ENCODE measurements around the gene RYR2. TPM values are rescaled to one million over a fixed set of nuclear protein-coding genes. Genes with fewer than 3 reads are reported as not detected.

The RYR2 gene
- total and polyA plus RNA-seq, 12 donors: 43.1 to 1,252 (median 872) TPM

DNA sequence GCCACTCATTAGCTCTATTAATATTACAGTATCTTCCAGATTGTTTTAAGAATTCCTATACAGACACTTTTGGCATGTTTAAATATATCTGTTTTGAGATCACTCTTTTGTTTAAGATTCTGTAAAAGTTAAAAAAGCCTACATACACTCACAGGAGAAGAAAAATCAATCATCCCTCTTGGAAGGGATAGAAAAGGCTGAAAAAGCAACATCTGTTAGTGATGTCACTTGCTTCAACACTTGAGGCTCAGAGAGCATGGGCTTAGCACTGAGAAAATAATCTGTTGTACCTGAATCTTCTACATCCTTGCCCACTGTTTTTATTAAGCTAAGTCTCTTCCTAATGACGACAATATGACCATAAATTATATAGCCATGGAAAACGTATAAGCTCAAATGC, 721.8 kb downstream of the RYR2 start:
- TF ChIP-seq, protein P1, sequence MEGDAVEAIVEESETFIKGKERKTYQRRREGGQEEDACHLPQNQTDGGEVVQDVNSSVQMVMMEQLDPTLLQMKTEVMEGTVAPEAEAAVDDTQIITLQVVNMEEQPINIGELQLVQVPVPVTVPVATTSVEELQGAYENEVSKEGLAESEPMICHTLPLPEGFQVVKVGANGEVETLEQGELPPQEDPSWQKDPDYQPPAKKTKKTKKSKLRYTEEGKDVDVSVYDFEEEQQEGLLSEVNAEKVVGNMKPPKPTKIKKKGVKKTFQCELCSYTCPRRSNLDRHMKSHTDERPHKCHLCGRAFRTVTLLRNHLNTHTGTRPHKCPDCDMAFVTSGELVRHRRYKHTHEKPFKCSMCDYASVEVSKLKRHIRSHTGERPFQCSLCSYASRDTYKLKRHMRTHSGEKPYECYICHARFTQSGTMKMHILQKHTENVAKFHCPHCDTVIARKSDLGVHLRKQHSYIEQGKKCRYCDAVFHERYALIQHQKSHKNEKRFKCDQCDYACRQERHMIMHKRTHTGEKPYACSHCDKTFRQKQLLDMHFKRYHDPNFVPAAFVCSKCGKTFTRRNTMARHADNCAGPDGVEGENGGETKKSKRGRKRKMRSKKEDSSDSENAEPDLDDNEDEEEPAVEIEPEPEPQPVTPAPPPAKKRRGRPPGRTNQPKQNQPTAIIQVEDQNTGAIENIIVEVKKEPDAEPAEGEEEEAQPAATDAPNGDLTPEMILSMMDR (IDR thresholded peaks at IDR 0.05): no peak
- DNase-seq (no peak), ATAC-seq (no peak)
- H3K4me3 ChIP-seq: no peak overlapping the region
- peaks cover 0 to 47% (median 0%) of the 10 kb centered on the region in 9 donors for H3K36me3 ChIP-seq
- H3K9me3 ChIP-seq: no peaks in the 10 kb centered on the region
- intact Hi-C loops (cut with DNase I): no loop called here
- 42 to 51% methylated on average over 2 of the region's 2 CpGs for WGBS, 2 donors
- peaks cover 0 to 18% (median 0%) of the 10 kb centered on the region in 9 donors for H3K4me1 ChIP-seq
- no peaks in the 10 kb centered on the region for H3K27me3 ChIP-seq
- H3K27ac ChIP-seq: no peak overlapping the region

DNA sequence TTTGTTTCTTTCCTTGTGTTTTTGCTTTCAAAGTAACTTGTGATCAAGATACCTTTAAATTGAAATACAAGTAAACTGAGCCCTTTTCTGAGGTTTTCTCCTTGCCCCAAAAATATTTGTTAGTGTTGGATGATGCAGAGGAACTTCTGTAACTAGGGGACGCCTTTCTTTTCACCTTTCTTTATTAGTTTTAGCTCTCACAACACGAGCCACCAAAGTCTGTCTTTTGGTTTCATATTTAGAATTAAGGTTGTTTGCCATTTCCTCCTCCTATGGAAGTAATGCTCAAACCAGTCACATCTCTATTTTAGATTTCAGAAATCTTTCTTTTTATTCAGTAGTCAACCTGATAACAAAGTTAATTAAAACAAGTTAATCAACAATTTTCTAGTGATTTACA, 727.9 kb downstream of the RYR2 start:
- ATAC-seq: no peak
- TF ChIP-seq, protein P1 (IDR thresholded peaks at IDR 0.05): no peak
- H3K4me3 ChIP-seq: no peak overlapping the region
- H3K27me3 ChIP-seq: no peaks in the 10 kb centered on the region
- H3K27ac ChIP-seq: no peak overlapping the region
- peaks cover 0 to 16% (median 0%) of the 10 kb centered on the region in 9 donors for H3K4me1 ChIP-seq
- no peaks in the 10 kb centered on the region for H3K9me3 ChIP-seq
- DNase-seq: no peak
- H3K36me3 ChIP-seq: peaks cover 0 to 72% (median 0%) of the 10 kb centered on the region in 9 donors
- 61 to 68% methylated on average over 2 of the region's 2 CpGs for WGBS, 2 donors
- intact Hi-C loops (cut with DNase I): no loop called here

DNA sequence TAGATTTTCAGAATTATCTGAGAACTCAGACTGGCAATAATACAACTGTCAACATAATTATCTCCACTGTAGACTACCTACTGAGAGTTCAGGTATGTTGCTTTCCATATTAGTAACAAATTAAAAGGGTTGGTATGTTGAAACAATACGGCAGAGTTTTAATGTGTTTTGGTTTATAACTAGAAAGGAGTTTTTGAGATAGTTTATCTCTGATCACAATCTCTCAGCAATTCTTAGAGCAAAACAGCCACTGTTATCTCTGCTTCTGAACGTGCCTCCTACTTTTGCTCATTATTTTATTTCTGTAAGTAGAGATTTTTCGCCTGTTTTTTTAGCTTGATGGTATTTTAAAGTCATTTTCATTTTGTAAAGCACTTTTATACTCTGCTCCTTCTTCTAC, 730.0 kb downstream of the RYR2 start:
- ATAC-seq: no peak
- intact Hi-C loops (cut with DNase I): no loop called here
- Histone ChIP-seq H3K9me3 (no peaks in the 10 kb centered on the region), H3K4me3 (no peak overlapping the region), H3K27me3 (no peaks in the 10 kb centered on the region), H3K27ac (no peak overlapping the region), H3K4me1 (peaks cover 0 to 29% (median 0%) of the 10 kb centered on the region in 9 donors), H3K36me3 (peaks cover 0 to 56% (median 0%) of the 10 kb centered on the region in 9 donors)
- 48 to 53% methylated on average over 3 of the region's 3 CpGs for WGBS, 2 donors
- no peak for DNase-seq
- TF ChIP-seq, protein P1 (IDR thresholded peaks at IDR 0.05): no peak

DNA sequence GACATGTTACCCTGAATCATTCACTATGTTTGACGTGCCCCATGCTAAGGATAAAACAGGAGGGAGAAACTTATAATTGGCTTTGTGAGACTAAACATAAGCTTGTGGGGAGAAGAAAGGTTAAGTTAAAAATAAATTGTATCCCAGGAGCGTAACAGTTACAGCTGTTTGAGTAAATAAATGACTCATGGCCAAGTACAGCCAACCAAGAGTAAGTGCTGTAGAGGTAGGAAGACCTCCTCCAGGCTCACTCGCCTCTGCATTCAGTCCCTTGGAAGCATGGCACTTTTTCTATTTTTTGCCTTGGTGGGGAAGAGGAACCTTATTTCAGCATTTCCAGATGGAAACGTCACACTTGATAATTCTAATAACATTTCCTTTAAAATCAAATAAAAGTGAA, 732.3 kb downstream of the RYR2 start:
- peaks cover 0 to 45% (median 0%) of the 10 kb centered on the region in 9 donors for H3K4me1 ChIP-seq
- H3K27me3 ChIP-seq: no peaks in the 10 kb centered on the region
- no peaks in the 10 kb centered on the region for H3K9me3 ChIP-seq
- no peak for DNase-seq
- intact Hi-C loops (cut with DNase I): no loop called here
- TF ChIP-seq, protein P1 (IDR thresholded peaks at IDR 0.05): no peak
- peak in 6 of 8 donors; percentile 50 to 78 (median 60) for ATAC-seq
- no peak overlapping the region for H3K4me3 ChIP-seq
- peak overlapping the region in 2 of 10 donors; percentile 21 to 35 for H3K27ac ChIP-seq
- WGBS, 2 donors: 48 to 49% methylated on average over 4 of the region's 4 CpGs
- peaks cover 0 to 57% (median 0%) of the 10 kb centered on the region in 9 donors for H3K36me3 ChIP-seq
